Endodermal cell (in vitro differentiated cells): ENCODE measurements around the gene RAVER1. TPM values are rescaled to one million over a fixed set of nuclear protein-coding genes. Genes with fewer than 3 reads are reported as not detected.

Experiments used
- DNase-seq: peaks from one replicate; pipeline ENCODE4 v3.0.0-alpha.2; 2017
- H3K27ac ChIP-seq: 2 replicates; pipeline ENCODE4 v1.5.1; 2013; ENCODE audit warnings: mild to moderate bottlenecking, low read depth, low read length, moderate library complexity
- H3K27me3 ChIP-seq: 2 replicates; pipeline ENCODE4 v1.6.1; 2013; ENCODE audit warnings: mild to moderate bottlenecking, low read length, moderate library complexity; ENCODE audit not compliant: insufficient read depth, control insufficient read depth, poor library complexity, severe bottlenecking
- H3K36me3 ChIP-seq: 2 replicates; pipeline ENCODE4 v1.7.0; 2013; ENCODE audit warnings: mild to moderate bottlenecking, low read length, moderate library complexity; ENCODE audit not compliant: control insufficient read depth, insufficient read depth
- H3K4me1 ChIP-seq: one replicate; pipeline ENCODE4 v1.7.0; 2013; ENCODE audit warnings: low read length; ENCODE audit not compliant: control insufficient read depth, insufficient read depth
- H3K4me3 ChIP-seq: 2 replicates; pipeline ENCODE4 v1.5.1; 2013; ENCODE audit warnings: mild to moderate bottlenecking, low read length, moderate library complexity
- H3K9ac ChIP-seq: 2 replicates; pipeline ENCODE4 v1.6.1; 2013; ENCODE audit warnings: mild to moderate bottlenecking, low read length, moderate library complexity; ENCODE audit not compliant: poor library complexity, severe bottlenecking; ENCODE audit errors: extremely low read depth
- H3K9me3 ChIP-seq: 2 replicates; pipeline ENCODE4 v1.6.1; 2013; ENCODE audit warnings: mild to moderate bottlenecking, low read length, moderate library complexity; ENCODE audit not compliant: control insufficient read depth
- H3K27ac Mint-ChIP-seq: 2 replicates; pipeline ENCODE4 v1.8.0; 2020; ENCODE audit warnings: mixed read lengths
- H3K27me3 Mint-ChIP-seq: 2 replicates; pipeline ENCODE4 v1.8.0; 2021; ENCODE audit warnings: mild to moderate bottlenecking, mixed read lengths; ENCODE audit not compliant: insufficient read depth
- H3K36me3 Mint-ChIP-seq: 2 replicates; pipeline ENCODE4 v1.8.0; 2020; ENCODE audit warnings: low read depth, mixed read lengths
- H3K4me1 Mint-ChIP-seq: 2 replicates; pipeline ENCODE4 v1.8.0; 2020; ENCODE audit warnings: mixed read lengths
- H3K4me3 Mint-ChIP-seq: 2 replicates; pipeline ENCODE4 v1.8.0; 2020; ENCODE audit warnings: mild to moderate bottlenecking, moderate library complexity, mixed read lengths
- H3K9me3 Mint-ChIP-seq: 2 replicates; pipeline ENCODE4 v1.8.0; 2020; ENCODE audit warnings: mild to moderate bottlenecking, mixed read lengths
- WGBS, 2 experiments: methylation state at CpG; one replicate each; pipeline versions ENCODE4 v1.1.5 to v1.1.7; 2013; ENCODE audit warnings: missing lambda C conversion rate in 2 of 2, mixed read lengths in 1 of 2; ENCODE audit not compliant: insufficient coverage in 1 of 2, insufficient read length in 1 of 2; 5-methylcytosine and 5-hydroxymethylcytosine counted together
- total RNA-seq, 2 donors: library from RNA; stranded (reverse); fragmentation: NEBNext Ultra II Directional in 1 of 2; extraction: Animal tissue kit (Norgen Biotek cat#: 25700) in 1 of 2; gene quantifications; 2 replicates in 1 of 2; 3 replicates in 1 of 2; pipeline ENCODE4 v1.2.1, GENCODE V29; 2021
- TF ChIP-seq, protein P1 (sequence below): fragments of 200-600 bp; sonication (generic); conservative IDR thresholded peaks from 2 replicates; pipeline ENCODE4 v1.5.0; 2021; ENCODE audit warnings: antibody characterized with exemption, mild to moderate bottlenecking

Gene RAVER1
- total RNA-seq, 2 donors from 2014 or later, result 53.1 to 64.7 TPM

DNA sequence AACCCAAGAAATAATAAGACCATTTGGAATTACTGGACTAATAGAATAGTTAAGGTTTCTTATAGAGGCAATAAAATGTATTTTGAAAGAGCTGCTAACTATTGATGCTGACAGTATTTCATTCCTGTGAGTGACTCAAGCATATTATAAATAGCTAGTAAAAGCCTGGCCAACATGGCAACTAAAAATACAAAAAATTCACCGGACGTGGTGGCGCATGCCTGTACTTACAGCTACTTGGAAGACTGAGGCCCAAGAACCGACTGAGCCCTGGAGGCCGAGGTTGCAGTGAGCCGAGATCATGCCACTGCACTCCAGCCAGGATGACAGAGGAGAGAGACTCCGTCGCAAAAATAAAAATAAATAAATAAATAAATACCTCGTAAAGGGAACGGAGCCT, 11.5 kb upstream of the RAVER1 start:
- no peak overlapping the region for H3K4me3 Mint-ChIP-seq
- 92 to 98% methylated on average over 5 to 10 of the region's 10 CpGs for WGBS, 2 experiments
- no peak overlapping the region for H3K4me3 ChIP-seq
- no peaks in the 10 kb centered on the region for H3K27me3 ChIP-seq
- H3K4me1 ChIP-seq, result no peaks in the 10 kb centered on the region
- H3K27ac ChIP-seq, result no peak overlapping the region
- peaks cover 1% of the 10 kb centered on the region for H3K36me3 ChIP-seq
- H3K4me1 Mint-ChIP-seq, result no peaks in the 10 kb centered on the region
- no peaks in the 10 kb centered on the region for H3K9me3 ChIP-seq
- no peak overlapping the region for H3K9ac ChIP-seq
- no peaks in the 10 kb centered on the region for H3K9me3 Mint-ChIP-seq
- no peaks in the 10 kb centered on the region for H3K27me3 Mint-ChIP-seq
- peaks cover 1% of the 10 kb centered on the region for H3K36me3 Mint-ChIP-seq
- no peak overlapping the region for H3K27ac Mint-ChIP-seq
- TF ChIP-seq, protein P1, sequence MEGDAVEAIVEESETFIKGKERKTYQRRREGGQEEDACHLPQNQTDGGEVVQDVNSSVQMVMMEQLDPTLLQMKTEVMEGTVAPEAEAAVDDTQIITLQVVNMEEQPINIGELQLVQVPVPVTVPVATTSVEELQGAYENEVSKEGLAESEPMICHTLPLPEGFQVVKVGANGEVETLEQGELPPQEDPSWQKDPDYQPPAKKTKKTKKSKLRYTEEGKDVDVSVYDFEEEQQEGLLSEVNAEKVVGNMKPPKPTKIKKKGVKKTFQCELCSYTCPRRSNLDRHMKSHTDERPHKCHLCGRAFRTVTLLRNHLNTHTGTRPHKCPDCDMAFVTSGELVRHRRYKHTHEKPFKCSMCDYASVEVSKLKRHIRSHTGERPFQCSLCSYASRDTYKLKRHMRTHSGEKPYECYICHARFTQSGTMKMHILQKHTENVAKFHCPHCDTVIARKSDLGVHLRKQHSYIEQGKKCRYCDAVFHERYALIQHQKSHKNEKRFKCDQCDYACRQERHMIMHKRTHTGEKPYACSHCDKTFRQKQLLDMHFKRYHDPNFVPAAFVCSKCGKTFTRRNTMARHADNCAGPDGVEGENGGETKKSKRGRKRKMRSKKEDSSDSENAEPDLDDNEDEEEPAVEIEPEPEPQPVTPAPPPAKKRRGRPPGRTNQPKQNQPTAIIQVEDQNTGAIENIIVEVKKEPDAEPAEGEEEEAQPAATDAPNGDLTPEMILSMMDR, result no peak
- no peak for DNase-seq

DNA sequence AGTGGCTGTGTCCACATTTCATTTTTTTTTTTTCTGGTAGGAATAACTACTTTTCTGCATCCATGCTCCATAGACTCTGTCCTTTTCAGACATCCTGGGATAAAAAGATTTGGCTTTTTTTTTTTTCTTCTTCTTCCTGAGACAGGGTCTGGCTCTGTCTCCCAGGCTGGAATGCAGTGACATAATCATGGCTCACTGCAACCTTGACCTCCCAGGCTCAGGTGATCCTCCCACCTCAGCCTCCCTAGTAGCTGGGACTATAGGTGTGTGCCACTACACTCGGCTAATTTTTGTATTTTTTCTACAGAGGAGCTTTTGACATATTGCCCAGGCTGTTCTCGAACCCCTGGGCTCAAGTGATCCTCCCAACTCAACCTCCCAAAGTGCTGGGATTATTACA, 10.2 kb upstream of the RAVER1 start:
- no peaks in the 10 kb centered on the region for H3K36me3 Mint-ChIP-seq
- no peaks in the 10 kb centered on the region for H3K4me1 ChIP-seq
- H3K4me1 Mint-ChIP-seq, result no peaks in the 10 kb centered on the region
- no peaks in the 10 kb centered on the region for H3K36me3 ChIP-seq
- no peaks in the 10 kb centered on the region for H3K9me3 Mint-ChIP-seq
- no peaks in the 10 kb centered on the region for H3K27me3 ChIP-seq
- no peaks in the 10 kb centered on the region for H3K27me3 Mint-ChIP-seq
- no peak overlapping the region for H3K27ac ChIP-seq
- H3K9me3 ChIP-seq, result no peaks in the 10 kb centered on the region
- TF ChIP-seq, protein P1, result no peak
- no peak for DNase-seq
- H3K9ac ChIP-seq, result no peak overlapping the region
- WGBS, 2 experiments, result 71 to 87% methylated on average over 2 of the region's 2 CpGs
- H3K4me3 Mint-ChIP-seq, result no peak overlapping the region
- H3K27ac Mint-ChIP-seq, result no peak overlapping the region
- H3K4me3 ChIP-seq, result no peak overlapping the region

DNA sequence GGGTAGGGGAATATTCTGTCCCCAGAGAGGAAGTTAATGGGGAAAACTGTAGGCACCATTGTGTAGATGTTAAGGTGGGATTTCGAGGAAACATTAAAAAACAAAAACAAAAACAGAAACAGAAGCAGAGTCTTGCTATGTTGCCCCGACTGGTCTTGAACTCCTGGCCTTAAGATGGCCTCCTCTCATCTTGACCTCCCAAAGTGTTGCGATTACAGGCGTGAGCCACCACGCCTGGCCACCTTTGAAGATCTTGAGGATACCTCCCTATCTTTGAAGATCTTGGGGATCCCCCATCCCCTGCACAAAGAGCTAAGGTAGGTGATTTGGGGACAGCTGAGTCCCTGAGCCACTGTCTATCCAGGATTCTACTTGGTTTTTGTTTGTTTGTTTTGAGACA, 6.6 kb upstream of the RAVER1 start:
- Histone ChIP-seq H3K27ac (no peak overlapping the region), H3K36me3 (no peaks in the 10 kb centered on the region), H3K4me3 (no peak overlapping the region), H3K27me3 (no peaks in the 10 kb centered on the region), H3K9me3 (no peaks in the 10 kb centered on the region), H3K9ac (no peak overlapping the region), H3K4me1 (no peaks in the 10 kb centered on the region)
- H3K4me3 Mint-ChIP-seq, result no peak overlapping the region
- WGBS, 2 experiments, result 89 to 98% methylated on average over 4 to 5 of the region's 5 CpGs
- TF ChIP-seq, protein P1, result no peak
- H3K27ac Mint-ChIP-seq, result no peak overlapping the region
- H3K9me3 Mint-ChIP-seq, result no peaks in the 10 kb centered on the region
- H3K4me1 Mint-ChIP-seq, result peaks cover 4% of the 10 kb centered on the region
- H3K36me3 Mint-ChIP-seq, result no peaks in the 10 kb centered on the region
- no peak for DNase-seq
- no peaks in the 10 kb centered on the region for H3K27me3 Mint-ChIP-seq
